ENCODE data around the gene CABCOCO1. TPM values are rescaled to one million over a fixed set of nuclear protein-coding genes. Genes with fewer than 3 reads are reported as not detected.

CABCOCO1 gene
- total RNA-seq, 4 donors from 2014 or later, result 0.65 TPM; not detected in 3

- TF ChIP-seq CTCF (IDR thresholded peaks at IDR 0.05), result no peak
- no peak for ATAC-seq (ENCODE audit: low FRiP score)
- no peak for DNase-seq (ENCODE audit: low spot score)
These were observed 99.1 kb downstream of the CABCOCO1 start for GRCh38 chr10:61761825-61762217.

- no peak for TF ChIP-seq CTCF (IDR thresholded peaks at IDR 0.05)
- ATAC-seq (ENCODE audit: low FRiP score) (no peak), DNase-seq (ENCODE audit: low spot score) (no peak)
These were observed 101.0 kb downstream of the CABCOCO1 start for GRCh38 chr10:61763778-61764177.

DNA sequence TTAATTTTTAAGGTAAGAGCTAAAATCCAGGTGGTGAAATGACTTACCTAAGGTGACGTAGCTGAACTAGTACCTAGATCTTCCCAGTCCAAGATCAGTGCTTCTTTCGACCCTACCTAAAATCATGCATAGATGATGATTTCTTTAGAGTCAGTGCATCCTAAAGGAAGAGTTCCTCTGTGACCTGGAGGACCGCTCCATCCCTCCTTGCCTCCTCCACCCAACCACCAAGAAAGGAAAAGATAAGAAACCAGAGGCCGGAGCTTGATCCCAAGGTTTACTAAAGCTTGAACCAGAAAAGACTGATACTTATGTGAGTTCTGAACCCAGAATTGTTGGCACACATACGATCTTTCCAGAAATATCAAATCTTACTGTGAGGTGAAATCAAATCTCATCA lies 101.8 kb downstream of the CABCOCO1 start:
- DNase-seq (ENCODE audit: low spot score) (no peak), ATAC-seq (ENCODE audit: low FRiP score) (no peak)
- TF ChIP-seq CTCF (IDR thresholded peaks at IDR 0.05), result no peak

- no peak for TF ChIP-seq CTCF (IDR thresholded peaks at IDR 0.05)
- ATAC-seq (ENCODE audit: low FRiP score), result no peak
- DNase-seq (ENCODE audit: low spot score), result no peak
These were observed 102.7 kb downstream of the CABCOCO1 start for GRCh38 chr10:61765176-61766087.

DNA sequence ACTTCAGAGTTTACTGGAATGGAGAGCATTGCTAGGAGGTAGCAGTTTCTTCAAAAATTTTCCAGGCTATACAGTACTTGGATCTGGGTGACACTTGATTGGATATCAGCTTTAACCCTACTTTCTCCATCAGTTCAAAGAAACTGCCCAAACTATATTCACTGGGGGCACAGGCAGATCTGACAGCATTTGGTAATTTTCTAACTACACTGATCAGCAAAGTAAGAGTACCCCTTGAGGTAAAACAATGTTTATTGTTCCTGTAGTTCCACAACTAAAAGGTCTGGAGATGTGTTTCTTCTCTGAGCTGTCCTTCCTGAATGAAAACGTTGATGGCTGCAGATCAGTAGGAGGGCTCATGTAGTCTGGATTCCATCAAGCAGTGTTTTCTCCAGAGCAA lies 104.2 kb downstream of the CABCOCO1 start:
- no peak for TF ChIP-seq CTCF (IDR thresholded peaks at IDR 0.05)
- DNase-seq (ENCODE audit: low spot score) (no peak), ATAC-seq (ENCODE audit: low FRiP score) (no peak)

DNA sequence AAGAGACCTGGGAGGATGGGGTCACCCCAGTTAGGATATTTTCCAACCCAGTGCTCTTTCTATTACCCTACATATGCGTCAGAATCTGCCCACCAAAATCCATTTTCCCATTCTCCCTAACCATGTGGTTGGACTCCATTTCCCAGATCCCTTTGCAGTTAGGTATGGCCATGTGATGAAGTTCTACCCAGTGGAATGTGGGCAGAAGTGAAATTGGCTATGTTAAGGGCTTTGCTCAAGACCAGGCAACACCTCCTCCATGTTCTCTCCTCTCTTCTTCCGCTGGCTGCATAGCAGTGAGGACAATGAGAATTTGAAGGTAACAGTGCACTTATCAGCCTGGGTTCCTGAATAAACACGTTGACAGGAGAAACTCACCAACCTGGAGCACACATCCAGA lies 111.3 kb downstream of the CABCOCO1 start:
- DNase-seq (ENCODE audit: low spot score) (no peak), ATAC-seq (ENCODE audit: low FRiP score) (no peak)
- TF ChIP-seq CTCF (IDR thresholded peaks at IDR 0.05), result no peak

DNA sequence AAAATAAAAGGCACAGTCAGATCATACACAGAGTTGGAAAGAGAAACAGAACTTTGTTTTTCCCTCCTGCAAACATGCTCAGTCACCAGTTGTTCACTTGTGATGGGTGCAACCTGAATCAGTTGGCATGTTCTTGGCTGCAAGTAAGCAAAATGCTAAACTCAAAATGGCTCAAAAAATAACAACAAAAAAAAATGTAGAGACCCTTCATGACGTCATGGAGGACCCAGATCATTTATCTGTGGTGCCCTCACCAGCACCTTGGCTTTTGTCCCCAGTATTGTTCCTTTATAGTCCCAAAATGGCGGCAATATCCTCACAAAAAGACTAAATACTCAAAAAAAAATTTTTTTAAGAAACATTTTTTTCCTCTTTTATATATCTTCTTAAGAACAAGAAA lies 112.4 kb downstream of the CABCOCO1 start:
- TF ChIP-seq CTCF (IDR thresholded peaks at IDR 0.05), result no peak
- ATAC-seq (ENCODE audit: low FRiP score) (no peak), DNase-seq (ENCODE audit: low spot score) (no peak)

Data from omental fat pad (tissue), 4 donors.